HEK293 (cell line): ENCODE data around the gene ZSWIM1.
A peak's percentile ranks its signal among the peaks of the same experiment; 100 is the strongest.

Experiments used
- CTCF ChIA-PET: fragments of 350-600 bp; formaldehyde crosslinking; extraction: SDS; loops from one replicate; lab custom pipeline; 2021; ENCODE audit warnings: antibody characterized with exemption; lab: Yijun Ruan, JAX
- POLR2A ChIA-PET: fragments of 300-600 bp; formaldehyde crosslinking; extraction: SDS; loops from one replicate; lab custom pipeline; 2020; ENCODE audit warnings: antibody characterized with exemption, inconsistent platforms; lab: Yijun Ruan, JAX
- H3K27ac ChIP-seq: fragments of 200-500 bp; sonication (Bioruptor generic); 2 replicates; pipeline ENCODE4 v1.5.1; 2014; ENCODE audit warnings: low read depth, low read length, control low read depth, inconsistent platforms; ENCODE audit errors: extremely low read depth
- H3K36me3 ChIP-seq, 2 experiments: fragments of 200-500 bp in 1 of 2; sonication (Bioruptor generic) in 1 of 2; 1 replicate in 1 of 2; 2 replicates in 1 of 2; pipeline ENCODE4 v1.5.1; 2014 to 2017; ENCODE audit warnings: inconsistent platforms in 2 of 2, low read length in 2 of 2; ENCODE audit not compliant: control insufficient read depth in 2 of 2, insufficient read depth in 1 of 2
- H3K4me1 ChIP-seq: fragments of 200-500 bp; sonication (Bioruptor generic); 2 replicates; pipeline ENCODE4 v1.5.1; 2014; ENCODE audit warnings: mild to moderate bottlenecking, low read length, inconsistent platforms; ENCODE audit not compliant: control insufficient read depth, insufficient read depth
- H3K4me3 ChIP-seq: 2 replicates; pipeline ENCODE4 v1.5.1; 2011; ENCODE audit warnings: low read depth, mild to moderate bottlenecking, control low read depth, low read length, moderate library complexity
- H3K9me3 ChIP-seq: fragments of 200-500 bp; sonication (Bioruptor generic); 2 replicates; pipeline ENCODE4 v1.5.1; 2014; ENCODE audit warnings: low read depth, low read length, inconsistent platforms; ENCODE audit not compliant: control insufficient read depth, insufficient read depth
- PRDM2 ChIP-seq: fragments of 450-650 bp; formaldehyde crosslinking; IDR thresholded peaks from 2 replicates; pipeline ENCODE4 v1.5.1; 2016; ENCODE audit warnings: missing biosample characterization, missing genetic modification characterization, borderline replicate concordance
- REPIN1 ChIP-seq: fragments of 450-650 bp; formaldehyde crosslinking; IDR thresholded peaks from 2 replicates; pipeline ENCODE4 v1.5.1; 2017; ENCODE audit warnings: missing biosample characterization, missing genetic modification characterization, low read depth
- SP3 ChIP-seq: fragments of 450-650 bp; formaldehyde crosslinking; IDR thresholded peaks from 2 replicates; pipeline ENCODE4 v1.5.1; 2016; ENCODE audit warnings: missing biosample characterization, missing genetic modification characterization
- TRIM28 ChIP-seq: IDR thresholded peaks from 2 replicates; pipeline ENCODE4 v1.6.1; 2011; ENCODE audit warnings: low read length, control low read depth, borderline replicate concordance
- ZBTB1 ChIP-seq: fragments of 450-650 bp; formaldehyde crosslinking; IDR thresholded peaks from 2 replicates; pipeline ENCODE4 v1.5.1; 2016; ENCODE audit warnings: missing biosample characterization, missing genetic modification characterization
- ZBTB17 ChIP-seq: fragments of 450-650 bp; formaldehyde crosslinking; IDR thresholded peaks from 2 replicates; pipeline ENCODE4 v1.5.1; 2016; ENCODE audit warnings: missing biosample characterization, missing genetic modification characterization
- ZBTB49 ChIP-seq: fragments of 450-650 bp; formaldehyde crosslinking; IDR thresholded peaks from 2 replicates; pipeline ENCODE4 v1.5.1; 2016; ENCODE audit warnings: missing biosample characterization, missing genetic modification characterization, low read depth
- ZFP3 ChIP-seq: fragments of 450-650 bp; formaldehyde crosslinking; IDR thresholded peaks from 2 replicates; pipeline ENCODE4 v1.5.1; 2016; ENCODE audit warnings: low read depth, missing biosample characterization, missing genetic modification characterization
- ZIC2 ChIP-seq: fragments of 450-650 bp; formaldehyde crosslinking; IDR thresholded peaks from 2 replicates; pipeline ENCODE4 v1.5.1; 2016; ENCODE audit warnings: missing biosample characterization, missing genetic modification characterization
- ZNF133 ChIP-seq: fragments of 450-650 bp; formaldehyde crosslinking; IDR thresholded peaks from 2 replicates; pipeline ENCODE4 v1.5.1; 2016; ENCODE audit warnings: missing biosample characterization, missing genetic modification characterization
- ZNF23 ChIP-seq: fragments of 450-650 bp; formaldehyde crosslinking; IDR thresholded peaks from 2 replicates; pipeline ENCODE4 v1.5.1; 2016; ENCODE audit warnings: missing biosample characterization, missing genetic modification characterization, borderline replicate concordance
- ZNF280C ChIP-seq: fragments of 450-650 bp; formaldehyde crosslinking; IDR thresholded peaks from 2 replicates; pipeline ENCODE4 v1.5.1; 2016; ENCODE audit warnings: missing biosample characterization, missing genetic modification characterization
- ZNF354C ChIP-seq: fragments of 450-650 bp; formaldehyde crosslinking; IDR thresholded peaks from 2 replicates; pipeline ENCODE4 v1.5.1; 2016; ENCODE audit warnings: missing biosample characterization, missing genetic modification characterization, low read depth, borderline replicate concordance
- ZNF394 ChIP-seq: fragments of 450-650 bp; formaldehyde crosslinking; IDR thresholded peaks from 2 replicates; pipeline ENCODE4 v1.5.1; 2016; ENCODE audit warnings: missing biosample characterization, missing genetic modification characterization, mild to moderate bottlenecking, moderate library complexity, borderline replicate concordance
- ZNF501 ChIP-seq: fragments of 450-650 bp; formaldehyde crosslinking; IDR thresholded peaks from 2 replicates; pipeline ENCODE4 v1.5.1; 2016; ENCODE audit warnings: missing biosample characterization, missing genetic modification characterization
- ZNF510 ChIP-seq: fragments of 450-650 bp; formaldehyde crosslinking; IDR thresholded peaks from 2 replicates; pipeline ENCODE4 v1.5.1; 2018; ENCODE audit warnings: mild to moderate bottlenecking, missing genetic modification characterization, missing biosample characterization; ENCODE audit not compliant: insufficient replicate concordance
- ZNF561 ChIP-seq: fragments of 450-650 bp; IDR thresholded peaks from 2 replicates; pipeline ENCODE4 v1.5.1; 2018; ENCODE audit warnings: missing biosample characterization, missing genetic modification characterization, borderline replicate concordance
- ZNF610 ChIP-seq: fragments of 450-650 bp; formaldehyde crosslinking; IDR thresholded peaks from 2 replicates; pipeline ENCODE4 v1.5.1; 2016; ENCODE audit warnings: missing biosample characterization, missing genetic modification characterization, borderline replicate concordance
- ZNF654 ChIP-seq: fragments of 450-650 bp; formaldehyde crosslinking; IDR thresholded peaks from 2 replicates; pipeline ENCODE4 v1.5.1; 2016; ENCODE audit warnings: low read depth, missing biosample characterization, missing genetic modification characterization
- ZNF664 ChIP-seq: fragments of 450-650 bp; formaldehyde crosslinking; IDR thresholded peaks from 2 replicates; pipeline ENCODE4 v1.5.1; 2016; ENCODE audit warnings: missing biosample characterization, missing genetic modification characterization
- ZNF768 ChIP-seq: fragments of 450-650 bp; formaldehyde crosslinking; IDR thresholded peaks from 2 replicates; pipeline ENCODE4 v1.5.1; 2018; ENCODE audit warnings: missing biosample characterization, mild to moderate bottlenecking, missing genetic modification characterization
- TF ChIP-seq, protein P1 (sequence below): fragments of 450-650 bp; formaldehyde crosslinking; IDR thresholded peaks from 2 replicates; pipeline ENCODE4 v1.5.1; 2016; ENCODE audit warnings: missing biosample characterization, missing genetic modification characterization

The ZSWIM1 gene

GRCh38 chr20:45857882-45858216 is 23.2 kb upstream of the ZSWIM1 start (continued):
- TF ChIP-seq PRDM2 (tag by site-specific recombination) (no peak), ZNF654 (tag by site-specific recombination) (no peak), SP3 (tag by site-specific recombination) (no peak), ZNF354C (tag by site-specific recombination) (no peak), ZNF510 (tag by site-specific recombination) (no peak), ZNF394 (tag by site-specific recombination) (0 out of 2 replicates have a peak, but pooled peaks have one; percentile 5), ZNF610 (no peak)

DNA sequence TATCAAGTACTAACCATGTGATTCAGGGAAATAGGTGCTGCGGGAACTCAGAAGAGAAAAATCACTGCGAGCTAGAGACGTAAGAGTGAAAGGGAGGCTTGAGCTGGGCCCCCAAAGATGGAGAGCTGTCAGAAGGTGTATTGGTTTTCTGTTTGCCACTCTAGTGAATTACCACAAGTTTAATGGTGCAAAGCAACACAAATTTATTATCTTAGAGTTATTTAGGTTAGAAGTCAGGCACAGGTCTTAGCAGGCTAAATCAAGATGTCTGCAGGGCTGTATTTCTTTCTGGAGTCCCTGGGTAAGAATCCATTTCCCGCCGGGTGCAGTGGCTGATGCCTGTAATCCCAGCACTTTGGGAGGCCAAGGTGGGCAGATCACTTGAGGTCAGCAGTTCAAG is 21.1 kb upstream of the ZSWIM1 start:
- Histone ChIP-seq H3K4me1 (peaks cover 5% of the 10 kb centered on the region), H3K36me3 (peaks cover 0 to 2% of the 10 kb centered on the region in 2 experiments; a peak in 1 of 3 replicates), H3K27ac (no peak overlapping the region), H3K4me3 (no peak overlapping the region), H3K9me3 (no peaks in the 10 kb centered on the region)
- CTCF ChIA-PET, result interaction anchor here (1.4 kb wide), 1 partner anchor 61 kb away, joined by 5 read pairs; no protein-coding TSS in a partner anchor
- POLR2A ChIA-PET, result no interaction called here
- TF ChIP-seq TRIM28 (no peak), ZNF610 (no peak), ZBTB49 (no peak), ZNF768 (tag by site-specific recombination) (no peak), ZNF23 (tag by site-specific recombination) (no peak), ZNF561 (no peak), ZNF280C (tag by site-specific recombination) (no peak), ZBTB17 (tag by site-specific recombination) (no peak), ZNF664 (tag by site-specific recombination) (no peak), REPIN1 (tag by site-specific recombination) (no peak), ZBTB1 (no peak), ZFP3 (tag by site-specific recombination) (no peak), ZNF133 (no peak), ZIC2 (tag by site-specific recombination) (no peak), ZNF501 (tag by site-specific recombination) (no peak)
- TF ChIP-seq, protein P1, sequence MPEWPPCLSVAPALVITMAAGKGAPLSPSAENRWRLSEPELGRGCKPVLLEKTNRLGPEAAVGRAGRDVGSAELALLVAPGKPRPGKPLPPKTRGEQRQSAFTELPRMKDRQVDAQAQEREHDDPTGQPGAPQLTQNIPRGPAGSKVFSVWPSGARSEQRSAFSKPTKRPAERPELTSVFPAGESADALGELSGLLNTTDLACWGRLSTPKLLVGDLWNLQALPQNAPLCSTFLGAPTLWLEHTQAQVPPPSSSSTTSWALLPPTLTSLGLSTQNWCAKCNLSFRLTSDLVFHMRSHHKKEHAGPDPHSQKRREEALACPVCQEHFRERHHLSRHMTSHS, result no peak
